CD4-positive, alpha-beta T cell treated with Interleukin-15 for 1 hour (primary cell): Measurements from ENCODE around the gene GEMIN7.

Experiments
- DNase-seq: peaks from one replicate; pipeline ENCODE4 v3.0.0-alpha.2; 2020

GEMIN7 gene

DNA sequence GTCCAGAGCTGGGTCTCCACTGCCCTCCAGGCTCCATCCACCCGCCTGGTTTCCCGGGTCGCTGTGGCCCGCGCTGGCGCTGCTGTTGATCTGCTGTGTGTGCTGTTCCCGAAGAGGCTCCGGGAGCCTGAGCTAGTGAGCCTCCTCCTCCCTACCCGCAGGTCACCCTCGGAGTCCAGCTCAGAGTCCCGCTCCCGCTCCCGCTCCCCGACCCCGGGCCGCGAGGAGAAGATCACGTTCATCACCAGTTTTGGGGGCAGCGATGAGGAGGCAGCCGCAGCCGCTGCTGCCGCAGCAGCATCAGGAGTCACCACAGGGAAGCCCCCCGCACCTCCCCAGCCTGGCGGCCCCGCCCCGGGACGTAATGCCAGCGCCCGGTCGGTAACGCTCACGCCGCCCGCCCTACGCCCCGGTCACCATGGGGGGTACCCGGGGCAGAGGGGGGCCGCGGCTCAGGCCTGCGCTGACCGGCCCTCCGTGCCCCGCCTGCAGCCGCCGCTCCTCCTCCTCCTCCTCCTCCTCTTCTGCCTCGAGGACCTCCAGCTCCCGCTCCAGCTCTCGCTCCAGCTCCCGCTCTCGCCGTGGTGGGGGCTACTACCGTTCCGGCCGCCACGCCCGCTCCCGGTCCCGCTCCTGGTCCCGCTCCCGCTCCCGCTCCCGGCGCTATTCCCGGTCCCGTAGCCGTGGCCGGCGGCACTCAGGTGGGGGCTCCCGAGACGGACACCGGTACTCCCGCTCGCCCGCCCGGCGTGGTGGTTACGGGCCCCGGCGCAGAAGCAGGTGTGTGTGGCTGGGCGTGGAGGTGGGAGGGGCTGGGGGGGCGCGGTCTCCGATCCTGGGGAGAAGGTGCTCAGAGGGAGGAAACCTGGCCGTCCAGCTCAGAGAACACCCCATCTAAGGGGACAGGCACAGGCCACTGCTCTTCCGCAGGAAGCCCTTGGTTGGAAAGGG lies 14.9 kb upstream of the GEMIN7 start:
- DNase-seq, result no peak

DNA sequence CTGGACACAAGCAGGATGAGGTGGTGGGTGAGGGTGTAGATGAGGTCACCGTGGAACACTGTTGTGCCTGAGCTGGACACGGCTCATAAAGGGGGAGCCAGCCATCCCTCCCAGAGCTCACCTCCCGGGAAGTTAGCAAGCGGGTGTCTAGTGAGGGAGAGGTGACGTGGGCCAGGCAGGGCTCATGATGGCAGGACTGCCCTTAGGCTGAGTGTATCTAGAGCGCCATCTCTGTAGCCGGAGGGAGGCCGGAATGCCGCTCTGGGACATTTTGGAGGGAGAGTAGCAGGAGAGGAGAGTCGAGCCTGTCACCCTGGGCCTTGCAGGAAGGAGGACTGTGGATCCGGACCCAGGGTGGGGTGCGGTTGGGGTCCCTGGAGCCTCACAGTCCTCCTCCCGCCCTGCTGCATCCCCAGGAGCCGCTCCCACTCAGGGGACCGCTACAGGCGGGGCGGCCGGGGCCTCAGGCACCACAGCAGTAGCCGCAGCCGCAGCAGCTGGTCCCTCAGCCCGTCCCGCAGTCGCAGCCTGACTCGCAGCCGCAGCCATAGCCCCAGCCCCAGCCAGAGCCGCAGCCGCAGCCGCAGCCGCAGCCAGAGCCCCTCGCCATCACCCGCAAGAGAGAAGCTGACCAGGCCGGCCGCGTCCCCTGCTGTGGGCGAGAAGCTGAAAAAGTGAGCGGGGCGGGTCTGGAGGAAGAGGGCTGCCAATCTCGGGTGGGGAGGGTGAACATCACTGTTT lies 12.0 kb upstream of the GEMIN7 start:
- no peak for DNase-seq

DNA sequence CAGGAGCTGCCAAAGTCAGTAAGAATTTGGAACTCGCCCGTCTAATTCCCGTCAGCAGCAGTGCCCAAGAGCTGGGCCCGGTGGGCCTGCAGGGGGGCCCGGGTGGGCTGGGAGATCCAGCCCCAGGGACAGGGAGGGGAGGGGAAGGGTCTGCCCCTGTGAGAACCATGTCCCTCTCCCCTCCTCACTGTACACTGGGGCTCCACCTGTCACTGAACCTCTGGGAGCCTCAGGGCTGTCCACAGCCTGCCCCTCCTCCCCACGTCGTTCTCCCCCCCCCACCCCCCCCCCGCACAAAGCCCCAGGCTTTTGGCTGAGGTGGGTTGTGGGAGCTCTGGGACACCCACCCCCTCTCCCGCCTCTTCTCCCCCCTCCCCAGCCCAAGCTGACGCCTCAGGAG lies 11.0 kb upstream of the GEMIN7 start:
- no peak for DNase-seq

DNA sequence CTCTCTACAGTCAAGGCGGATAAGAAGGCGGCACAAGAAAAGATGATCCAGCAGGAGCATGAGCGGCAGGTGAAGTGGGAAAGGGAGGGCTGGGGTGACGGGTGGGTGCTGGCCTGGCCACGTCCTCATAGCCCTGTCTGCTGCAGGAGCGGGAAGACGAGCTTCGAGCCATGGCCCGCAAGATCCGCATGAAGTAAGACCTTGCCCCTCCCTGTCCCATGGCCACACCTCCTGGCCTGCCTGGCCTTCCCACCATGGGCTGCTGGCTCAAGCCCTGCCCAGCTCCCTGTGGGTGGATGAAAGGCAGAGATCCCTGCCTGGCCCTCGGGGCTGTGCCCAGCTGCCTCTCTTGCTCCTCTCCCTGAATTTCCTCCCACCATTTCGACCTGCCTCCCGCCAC lies 10.0 kb upstream of the GEMIN7 start:
- no peak for DNase-seq

DNA sequence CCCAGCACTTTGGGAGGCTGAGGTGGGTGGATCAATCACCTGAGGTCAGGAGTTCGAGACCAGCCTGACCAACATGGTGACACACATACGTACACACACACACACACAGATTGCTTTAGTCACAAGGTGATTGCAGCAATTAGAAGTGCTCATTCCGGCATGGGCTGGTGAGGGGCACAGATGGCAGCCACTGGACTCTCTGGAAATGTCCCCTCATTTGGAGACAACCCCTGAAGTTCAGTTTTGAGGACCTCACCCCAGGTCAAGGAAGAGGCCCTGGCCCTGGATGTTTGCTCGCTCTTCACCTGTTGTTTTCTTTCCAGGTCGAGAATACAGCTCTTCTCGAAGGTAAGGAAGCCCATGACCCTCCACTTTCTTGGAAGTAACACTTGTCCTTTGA lies 8.8 kb upstream of the GEMIN7 start:
- no peak for DNase-seq

DNA sequence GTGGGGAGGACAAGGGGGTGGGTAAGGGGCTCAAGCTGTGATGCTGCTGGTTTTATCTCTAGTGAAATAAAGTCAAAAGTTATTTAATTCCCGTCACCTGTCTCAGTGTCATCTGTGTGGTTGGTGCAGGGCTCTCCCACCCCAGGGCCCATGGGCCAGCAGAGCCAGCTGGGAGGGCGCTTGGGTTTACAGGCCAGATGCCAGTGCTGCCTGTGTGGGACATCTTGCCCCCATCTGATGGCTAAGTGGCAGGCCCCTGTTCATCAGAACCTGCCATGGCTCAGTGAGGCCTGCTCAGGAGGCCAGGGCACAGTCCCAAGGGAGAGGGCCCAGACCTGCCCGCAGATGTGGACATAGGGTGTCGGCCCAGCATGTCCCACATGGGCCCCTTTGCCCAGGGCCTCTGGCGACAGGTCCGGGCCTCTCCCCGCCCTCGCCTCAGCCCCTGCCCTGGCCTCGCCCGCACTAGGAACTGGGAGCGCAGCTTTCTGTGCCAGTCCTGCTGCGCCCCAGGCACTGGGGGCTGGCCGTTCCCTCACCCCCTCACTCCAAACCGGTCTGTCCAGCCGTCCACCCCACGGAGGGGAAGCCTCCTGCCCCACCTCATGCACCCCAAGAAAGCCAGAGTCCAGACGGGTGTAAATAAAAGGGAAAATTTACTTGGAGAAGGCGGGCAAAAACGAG lies 8.1 kb upstream of the GEMIN7 start:
- DNase-seq, result no peak

DNA sequence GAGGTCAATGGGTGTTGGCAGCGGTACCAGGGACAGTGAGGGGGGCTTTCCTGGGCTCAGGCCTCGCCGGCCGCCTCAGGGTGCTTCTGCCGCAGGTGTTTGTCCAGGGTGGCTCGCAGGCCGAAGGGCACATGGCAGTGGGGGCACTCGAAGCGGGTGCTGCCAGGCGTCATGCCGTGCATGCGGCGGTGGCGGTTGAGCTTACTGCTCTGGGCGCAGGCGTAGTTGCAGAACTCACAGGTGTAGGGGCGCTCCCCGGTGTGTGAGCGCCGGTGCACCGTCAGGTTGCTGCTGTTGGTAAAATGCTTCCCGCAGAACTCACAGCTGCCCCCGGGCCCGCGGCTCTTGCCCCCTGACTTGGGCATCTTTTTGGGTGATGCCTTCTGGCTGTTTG lies 7.5 kb upstream of the GEMIN7 start:
- no peak for DNase-seq

DNA sequence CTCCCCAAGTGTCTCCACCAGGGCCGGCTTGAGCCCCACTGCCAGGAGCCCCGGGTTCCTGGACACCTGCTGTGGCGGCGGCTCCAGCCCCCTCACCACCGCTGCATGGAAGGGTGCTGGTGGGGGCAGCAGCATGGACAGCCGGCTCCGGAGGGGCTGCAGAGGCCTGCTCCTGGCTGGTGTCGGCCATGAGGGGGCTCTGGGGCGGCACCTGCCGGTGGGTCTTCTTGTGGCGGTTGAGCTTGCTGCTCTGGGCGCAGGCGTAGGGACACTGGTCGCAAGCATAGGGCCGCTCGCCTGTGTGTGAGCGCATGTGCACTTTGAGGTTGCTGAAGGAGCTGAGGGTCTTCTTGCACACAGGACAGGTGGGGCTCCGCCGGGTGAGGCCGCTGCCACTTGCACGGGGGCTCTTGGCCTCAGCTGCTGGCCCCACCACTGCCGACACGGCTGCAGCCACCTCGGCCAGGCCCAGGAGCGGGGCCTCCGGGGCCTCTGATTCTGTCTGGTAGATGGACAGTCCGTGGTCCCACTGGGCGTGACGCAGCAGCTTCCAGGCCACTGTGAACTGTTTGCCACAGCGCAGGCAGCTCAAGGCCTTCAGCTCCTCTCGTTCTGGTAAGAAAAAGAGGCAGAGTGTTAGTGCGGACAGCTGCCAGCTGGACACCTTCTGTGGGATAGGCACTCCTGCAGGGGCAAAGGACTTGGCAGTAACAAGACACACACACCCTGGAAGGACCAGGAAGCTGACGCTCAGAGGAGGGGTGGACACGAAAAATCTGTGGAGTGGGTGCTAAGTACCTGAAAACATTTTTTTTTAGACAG lies 6.9 kb upstream of the GEMIN7 start:
- DNase-seq, result no peak

DNA sequence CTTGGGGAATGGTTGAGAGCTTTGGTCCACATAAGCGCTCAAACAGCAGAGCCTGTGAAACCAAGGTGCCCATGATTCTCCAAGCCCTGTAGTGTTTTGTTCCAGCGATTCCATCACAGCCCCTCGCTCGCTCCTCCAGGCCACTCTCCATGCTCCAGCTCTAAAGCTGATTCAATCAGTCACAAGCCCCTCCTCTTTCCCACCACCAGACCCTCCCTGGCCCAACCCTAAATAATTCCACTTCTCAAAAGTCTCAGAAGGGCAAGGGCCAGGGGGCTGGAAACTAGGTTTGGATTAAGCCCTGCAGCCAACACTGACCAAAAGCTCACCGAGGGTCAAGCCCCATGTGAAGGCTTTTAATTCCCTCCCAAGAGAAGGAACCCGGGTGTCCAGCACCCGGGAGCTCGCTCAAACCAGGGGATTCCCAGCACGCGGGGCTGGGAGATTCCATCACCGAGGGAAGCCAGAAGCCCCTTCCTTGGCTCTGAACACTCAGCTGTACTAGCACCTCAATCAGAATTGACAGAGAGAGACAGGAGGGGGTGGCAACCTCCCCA lies 4.2 kb upstream of the GEMIN7 start:
- DNase-seq, result no peak

DNA sequence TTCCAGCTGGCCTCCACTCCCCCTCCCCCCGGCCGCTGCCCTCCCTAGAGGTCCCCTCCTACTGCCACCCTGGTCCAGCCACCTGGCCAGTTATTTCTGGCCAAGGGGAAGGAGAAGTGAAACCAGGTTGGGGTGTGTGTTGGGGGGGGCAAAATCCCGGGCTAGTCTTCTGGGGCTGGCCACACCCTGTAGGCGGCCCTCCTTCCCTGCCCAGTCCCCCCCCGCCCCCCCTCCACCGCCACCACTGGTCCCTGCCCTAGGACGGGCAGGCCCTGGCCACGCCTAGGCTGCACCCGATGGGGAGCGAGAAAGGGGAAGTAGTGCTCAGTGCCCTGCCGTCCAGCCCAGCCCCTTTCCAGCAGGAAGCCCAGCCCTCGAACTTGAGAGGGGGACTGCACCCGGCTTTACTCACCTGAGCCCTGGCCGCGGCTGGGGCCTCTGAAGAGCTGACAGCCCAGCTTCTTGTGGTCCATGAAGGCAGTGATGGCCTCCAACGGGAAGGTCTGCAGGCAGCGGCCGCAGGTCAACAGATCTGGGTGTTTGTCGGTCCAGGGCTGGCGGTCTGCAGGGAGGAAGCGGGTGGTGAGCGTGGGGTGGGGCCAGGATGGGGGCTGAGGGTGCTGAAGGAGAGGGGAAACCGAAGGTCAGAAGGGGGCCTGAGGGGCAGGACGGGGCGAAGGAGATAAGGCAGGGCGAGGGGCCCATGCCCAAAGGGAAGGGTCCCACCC lies 3.6 kb upstream of the GEMIN7 start:
- peak; percentile 90 for DNase-seq

DNA sequence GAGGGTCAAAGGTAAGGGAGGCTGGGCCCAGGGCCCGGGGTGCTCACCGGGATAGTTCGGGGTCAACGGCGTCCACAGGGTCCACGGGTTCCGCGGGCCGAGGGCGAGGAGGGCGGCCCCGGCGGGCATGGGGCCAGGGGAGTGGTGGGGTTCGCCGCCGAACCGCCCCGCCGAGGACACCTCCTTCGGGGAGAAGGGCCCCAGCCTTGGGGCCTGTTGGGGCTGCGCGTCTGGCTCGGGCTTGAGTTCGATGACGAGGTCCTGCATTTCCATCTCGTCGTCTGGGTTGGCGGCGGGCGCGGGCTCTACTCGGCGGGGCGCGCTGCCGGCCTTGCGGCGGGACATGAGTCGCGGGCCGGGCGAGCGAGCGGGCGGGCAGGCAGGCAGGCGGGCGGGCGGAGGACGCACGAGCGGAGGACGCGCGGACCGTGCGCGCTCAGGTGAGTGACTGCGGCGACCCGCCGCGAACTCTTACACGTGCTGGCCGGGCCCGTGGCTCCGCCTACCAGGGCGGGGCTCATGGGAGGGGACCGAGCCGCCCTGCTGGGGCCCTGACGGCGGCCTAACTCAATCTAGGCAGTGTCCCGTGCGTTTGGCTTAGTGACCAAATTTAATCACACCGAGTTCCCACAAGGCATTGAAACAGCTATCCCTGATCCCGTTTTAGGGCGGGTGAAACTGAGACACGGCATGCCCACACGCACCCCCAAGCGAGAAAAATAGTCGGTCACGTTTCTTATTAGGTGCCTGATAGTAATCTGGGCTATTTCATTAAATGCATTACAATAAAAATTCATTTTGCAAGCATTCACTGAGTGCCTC lies 2.8 kb upstream of the GEMIN7 start, which contains the start of gene ZNF296:
Gene ZNF296, minus strand, starts transcription at position 450 of the 822 bp plus-strand sequence. Its CDS starts 105 bp downstream, at position 345.
- DNase-seq, result peak; percentile 80

DNA sequence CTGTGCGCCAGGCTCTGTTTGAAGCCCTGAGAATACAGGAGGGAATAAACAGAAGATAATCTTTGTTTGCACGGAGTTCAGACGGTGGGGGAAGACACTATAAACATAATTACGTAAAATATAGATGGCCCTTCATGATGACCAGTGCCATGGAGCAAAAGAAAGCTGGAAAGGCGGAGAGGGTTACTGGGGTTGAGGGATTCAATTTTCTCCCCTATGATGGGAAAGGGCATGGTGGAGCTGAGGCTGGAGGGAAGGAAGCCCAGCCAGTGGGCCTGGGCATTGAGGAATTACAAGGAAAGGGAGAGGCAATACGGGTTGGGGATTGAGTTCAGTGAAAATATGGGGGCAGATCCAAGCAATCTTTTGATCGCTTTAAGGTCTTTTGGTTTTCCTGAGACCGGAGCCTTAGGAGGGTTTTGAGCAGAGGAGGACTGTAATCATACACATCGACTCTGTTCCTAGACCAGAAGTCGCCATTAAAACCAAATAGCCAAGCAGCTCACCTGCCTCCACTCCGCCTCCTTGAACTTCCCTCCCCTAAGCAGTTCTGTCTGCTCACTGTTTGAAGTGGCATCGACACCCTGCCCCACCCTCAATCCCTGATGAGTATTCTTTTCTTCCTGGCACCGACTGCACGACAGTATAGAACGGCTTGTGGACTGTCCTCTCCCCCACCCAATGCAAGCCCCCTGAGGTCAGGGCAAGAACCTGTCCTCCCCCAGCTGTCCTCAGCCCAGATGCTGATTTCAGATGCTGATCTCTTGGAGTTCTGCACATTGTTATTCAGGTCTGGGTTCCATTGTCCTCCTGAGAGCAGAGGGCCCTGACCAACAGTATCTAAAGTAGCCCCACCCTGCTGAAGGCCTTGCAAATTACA lies 2.0 kb upstream of the GEMIN7 start:
- no peak for DNase-seq

DNA sequence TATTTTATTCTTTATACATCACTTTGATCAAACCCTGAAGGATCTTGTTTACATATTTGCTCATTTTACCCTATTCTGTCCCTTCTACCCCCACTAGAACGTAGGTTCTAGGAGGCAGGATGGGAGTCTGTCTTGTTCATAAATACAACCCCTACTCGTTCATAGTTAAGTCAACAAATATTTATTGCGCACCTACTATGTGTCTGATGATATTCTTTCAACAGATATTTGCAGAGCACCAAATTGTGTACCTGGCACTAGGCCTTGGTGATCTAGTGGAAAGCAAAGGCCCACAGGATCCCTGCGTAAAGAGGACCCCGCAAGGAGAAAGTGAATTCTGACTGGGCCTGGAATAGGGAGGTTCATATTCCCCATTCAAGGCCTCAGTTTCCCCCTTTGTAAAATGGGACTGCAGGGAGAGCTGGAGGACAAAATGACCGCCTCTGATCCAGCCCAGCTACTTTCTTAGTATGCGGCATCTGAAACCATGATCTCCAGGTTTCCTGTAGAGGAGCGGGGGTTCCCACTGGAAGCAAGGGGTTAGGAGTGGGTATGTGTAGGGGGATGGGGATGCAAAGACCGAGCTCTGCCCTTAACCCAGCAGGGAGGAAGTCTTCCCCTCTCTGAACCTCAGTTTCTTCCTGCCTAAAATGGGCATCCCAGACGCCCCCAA lies 534 bp upstream of the GEMIN7 start:
- no peak for DNase-seq

DNA sequence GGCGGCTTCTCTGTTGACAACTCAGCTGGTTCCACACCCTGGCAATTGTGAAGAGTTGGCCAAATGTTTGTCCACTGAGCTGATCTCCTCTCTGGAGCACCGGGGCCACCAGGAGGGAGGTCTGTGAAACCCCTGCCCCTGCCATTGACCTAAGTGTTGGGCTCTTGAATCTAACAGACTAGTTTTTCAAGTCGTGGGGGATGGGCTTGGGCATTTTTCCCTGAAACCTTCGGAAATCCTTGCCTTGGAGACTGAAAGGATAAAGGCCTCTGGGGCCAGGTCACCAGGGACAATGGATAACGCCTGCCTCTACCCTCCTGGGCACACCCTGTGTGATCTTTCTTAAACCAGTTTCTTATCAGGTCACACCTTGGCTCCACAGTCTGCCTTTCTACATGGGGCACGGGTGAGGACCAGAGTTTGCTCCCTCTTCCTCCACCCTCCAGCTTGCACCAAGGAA lies 881 bp downstream of the GEMIN7 start:
- no peak for DNase-seq

DNA sequence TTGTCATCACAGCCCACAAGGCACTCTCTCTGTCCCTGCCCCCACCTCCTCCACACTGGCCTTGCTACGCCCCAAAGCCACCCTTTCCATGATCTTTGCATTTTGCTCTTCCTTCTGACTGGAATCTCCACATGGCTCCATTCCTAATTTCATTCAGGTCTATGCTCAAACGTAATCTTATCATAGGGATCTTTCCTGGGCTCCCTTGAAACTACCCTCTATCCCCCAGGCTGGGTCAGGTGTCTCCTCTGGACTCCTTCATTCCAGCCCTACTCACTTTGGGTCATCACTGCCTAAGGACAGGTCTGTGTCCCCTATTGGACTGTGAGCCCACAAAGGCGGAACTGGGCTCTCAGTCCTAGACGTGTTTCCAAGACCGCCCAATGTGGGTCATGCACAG lies 3.1 kb downstream of the GEMIN7 start:
- DNase-seq, result no peak

DNA sequence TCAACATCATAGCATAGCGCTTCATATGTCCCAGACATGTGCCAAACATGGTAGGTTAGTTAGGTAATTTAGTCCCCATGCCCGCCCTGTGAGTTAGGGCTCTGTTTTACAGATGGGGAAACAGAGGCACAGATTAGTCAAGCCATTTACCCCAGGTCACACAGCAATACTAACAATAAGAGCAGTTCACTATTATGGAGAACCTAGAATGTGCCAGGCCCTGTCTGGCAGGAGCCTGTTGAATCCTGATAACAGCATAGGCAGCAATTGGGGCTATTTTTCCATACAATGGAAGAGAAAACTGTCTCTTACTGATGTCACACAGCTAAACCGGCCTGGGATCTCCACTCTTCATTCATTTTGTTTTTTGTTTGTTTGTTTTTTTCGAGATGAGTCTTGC lies 7.4 kb downstream of the GEMIN7 start:
- no peak for DNase-seq

DNA sequence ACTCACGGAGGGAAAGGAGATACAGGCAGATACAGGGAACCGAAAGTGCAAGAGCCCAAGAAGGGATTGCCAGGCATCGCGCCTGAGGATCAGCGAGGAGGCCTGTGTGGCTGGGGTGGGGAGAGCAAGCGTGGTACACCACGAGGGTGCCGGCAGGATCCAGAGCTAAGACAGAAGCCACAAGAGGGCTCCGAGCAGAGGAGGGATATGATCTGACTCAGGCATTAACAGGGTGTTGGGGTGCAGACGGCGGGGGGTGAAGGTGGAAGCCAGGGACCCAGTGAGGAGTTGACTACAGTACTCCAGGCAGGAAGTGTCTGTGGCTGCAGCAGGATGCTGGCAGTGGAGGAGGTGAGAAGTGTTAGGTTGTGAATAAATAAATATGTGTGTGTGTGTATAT lies 8.5 kb downstream of the GEMIN7 start:
- peak; percentile 77 for DNase-seq

DNA sequence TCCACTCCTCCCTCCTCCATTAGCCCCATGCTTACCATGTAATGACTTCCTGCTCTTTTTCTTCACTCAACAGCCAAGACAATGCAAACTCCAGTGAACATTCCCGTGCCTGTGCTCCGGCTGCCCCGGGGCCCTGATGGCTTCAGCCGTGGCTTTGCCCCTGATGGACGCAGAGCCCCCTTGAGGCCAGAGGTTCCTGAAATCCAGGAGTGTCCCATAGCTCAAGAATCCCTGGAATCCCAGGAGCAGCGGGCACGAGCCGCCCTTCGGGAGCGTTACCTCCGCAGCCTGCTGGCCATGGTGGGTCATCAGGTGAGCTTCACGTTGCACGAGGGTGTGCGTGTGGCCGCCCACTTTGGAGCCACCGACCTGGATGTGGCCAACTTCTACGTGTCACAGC lies 11.0 kb downstream of the GEMIN7 start:
- no peak for DNase-seq

DNA sequence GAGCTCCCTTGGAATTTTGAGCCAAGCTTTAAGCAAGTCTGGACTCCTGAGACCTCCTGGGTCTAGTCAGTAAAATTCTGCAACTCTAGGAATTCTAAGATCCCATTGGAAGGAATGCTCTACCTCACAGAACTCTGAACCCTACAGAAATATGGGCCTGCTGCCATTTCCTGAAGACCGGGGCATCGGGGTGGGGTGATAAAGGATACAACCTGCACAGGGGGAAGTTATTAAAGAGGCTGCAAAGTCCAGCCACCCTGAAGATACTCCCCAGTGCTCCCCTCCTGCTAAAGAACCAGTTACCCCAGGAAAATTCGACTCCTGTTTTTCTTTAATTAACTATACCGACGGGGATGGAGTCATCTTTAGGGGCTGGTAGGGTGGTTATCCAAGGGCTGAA lies 11.5 kb downstream of the GEMIN7 start:
- DNase-seq, result no peak
